Activated CD8-positive, alpha-beta memory T cell treated with anti-CD3 and anti-CD28 coated beads, Interleukin-2, amount 50 U/mL, for 24 hours (primary cell): ENCODE measurements around the gene UNC13D.
"Not testable (repeated sequence)": the region's sequence is repeated elsewhere in the genome, so short reads cannot be mapped to it uniquely, and the experiment has no call there.

Experiments
- DNase-seq: peaks from one replicate; pipeline ENCODE4 v3.0.0-alpha.2; 2020; ENCODE audit errors: extremely low read depth

Gene UNC13D

GRCh38 chr17:75820094-75821080 lies 23.8 kb downstream of the UNC13D start:
- no peak for DNase-seq

GRCh38 chr17:75819678-75820077 lies 24.5 kb downstream of the UNC13D start:
- DNase-seq: no peak

- DNase-seq: no peak
Observed at GRCh38 chr17:75819116-75819515, 25.1 kb downstream of the UNC13D start.

DNA sequence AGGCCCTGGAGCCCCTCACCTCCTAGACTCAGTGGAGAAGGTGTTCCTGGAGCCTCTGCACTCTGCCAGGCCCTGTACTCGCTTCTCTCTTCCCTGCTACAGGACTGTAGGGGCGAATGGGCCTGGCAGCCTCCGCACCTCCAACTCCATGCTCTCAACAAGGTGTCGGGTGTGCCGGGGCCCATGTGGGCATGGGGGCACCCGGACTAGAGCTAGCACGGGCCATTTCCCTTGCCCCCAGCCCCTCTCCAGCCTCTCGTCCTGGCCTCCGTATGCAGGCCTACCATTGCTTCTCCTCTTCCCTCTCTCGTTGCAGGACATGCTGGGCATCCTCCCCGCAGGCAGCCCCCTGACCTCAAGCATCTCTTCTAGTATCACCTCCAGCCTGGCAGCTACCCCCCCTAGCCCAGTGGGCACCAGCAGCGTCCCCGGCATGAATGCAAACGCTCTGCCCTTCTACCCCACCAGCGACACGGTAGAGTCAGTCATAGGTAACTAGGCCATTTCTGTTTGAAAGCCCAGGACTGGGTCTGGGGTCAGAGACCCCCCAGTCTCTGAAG lies 25.8 kb downstream of the UNC13D start:
- DNase-seq: no peak

DNA sequence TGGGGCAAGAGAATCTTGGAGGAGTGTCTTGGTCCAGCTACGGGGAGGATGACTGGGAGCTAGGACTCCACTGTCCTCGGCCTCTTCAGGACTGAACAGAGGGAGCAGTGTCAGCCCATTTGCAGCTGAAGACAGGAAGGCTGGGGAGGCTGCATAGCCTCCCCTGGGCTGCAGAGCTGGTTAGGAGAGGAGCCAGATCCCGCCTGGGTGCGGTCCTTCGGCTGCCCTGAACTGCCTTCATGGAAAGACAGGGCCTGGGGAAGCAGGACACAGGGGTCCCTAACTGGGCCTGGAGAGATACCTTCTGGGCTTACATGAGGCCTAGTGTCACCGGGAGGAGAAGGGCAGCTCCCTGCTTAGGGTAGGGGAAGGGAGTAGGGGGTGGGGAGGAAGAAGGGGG lies 26.6 kb downstream of the UNC13D start:
- no peak for DNase-seq

DNA sequence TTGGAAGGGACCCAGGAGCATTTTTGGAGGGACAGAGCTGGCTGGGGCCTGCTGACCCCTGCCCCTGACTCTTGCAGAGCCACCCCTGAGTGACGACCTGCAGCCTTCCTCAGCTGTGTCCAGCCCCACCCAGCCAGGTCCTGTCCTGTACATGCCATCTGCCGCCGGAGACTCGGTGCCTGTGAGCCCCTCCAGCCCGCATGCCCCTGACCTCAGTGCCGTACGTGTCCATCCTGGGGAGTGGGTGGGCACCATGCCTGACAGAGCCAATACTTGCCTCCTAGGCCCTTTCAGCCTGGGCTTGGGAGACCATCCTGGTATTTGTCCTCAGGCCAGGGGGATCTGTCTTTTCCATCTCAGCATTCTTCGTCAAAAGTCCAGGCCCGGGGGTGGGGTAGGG lies 27.5 kb downstream of the UNC13D start:
- no peak for DNase-seq

- DNase-seq: no peak
Observed at GRCh38 chr17:75815399-75815798, 28.8 kb downstream of the UNC13D start.

DNA sequence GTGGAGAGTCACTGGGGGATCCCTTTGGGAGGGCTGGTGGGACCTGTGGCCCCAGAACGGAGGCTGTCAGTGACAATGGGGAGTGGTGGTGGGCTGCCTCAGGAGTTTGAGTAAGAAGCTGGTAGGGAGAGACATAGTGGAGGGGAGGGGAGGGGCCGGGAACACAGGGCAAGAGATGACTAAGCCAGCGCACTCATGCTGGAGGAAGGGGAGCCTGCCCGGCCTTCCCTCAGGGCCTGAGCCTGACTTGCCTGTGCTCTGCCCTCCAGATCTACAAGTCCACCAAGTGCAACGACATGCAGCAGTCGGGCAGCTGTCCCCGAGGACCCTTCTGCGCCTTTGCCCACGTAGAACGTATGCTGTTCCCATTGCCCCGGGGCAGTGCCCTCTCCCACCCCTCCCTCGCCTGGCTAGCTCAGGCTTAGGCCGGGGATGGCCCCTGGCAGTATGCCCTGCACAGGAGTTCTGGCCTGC lies 29.3 kb downstream of the UNC13D start:
- no peak for DNase-seq

GRCh38 chr17:75814021-75814395 lies 30.2 kb downstream of the UNC13D start:
- DNase-seq: no peak

- DNase-seq: no peak
Observed at GRCh38 chr17:75813081-75814020, 30.9 kb downstream of the UNC13D start.

GRCh38 chr17:75812096-75813013 lies 31.8 kb downstream of the UNC13D start:
- no peak for DNase-seq

DNA sequence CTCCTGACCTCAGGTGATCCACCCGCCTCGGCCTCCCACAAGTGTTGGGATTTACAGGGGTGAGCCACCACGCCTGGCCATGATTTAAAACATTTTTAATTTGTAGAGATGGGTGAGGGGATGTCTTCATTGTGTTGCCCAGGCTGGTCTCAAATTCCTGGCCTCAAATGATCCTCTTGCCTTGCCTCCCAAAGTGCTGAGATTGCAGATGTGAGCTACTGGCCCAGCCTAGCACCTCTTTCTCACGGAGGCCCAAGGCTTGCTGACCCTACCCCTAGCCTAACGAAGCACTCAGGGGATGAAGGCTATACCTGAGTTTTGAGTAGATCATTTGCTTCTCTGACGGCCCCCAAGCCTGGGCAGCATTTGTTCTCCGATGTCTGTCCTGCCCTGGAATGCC lies 33.0 kb downstream of the UNC13D start:
- no peak for DNase-seq

- not testable (repeated sequence) for DNase-seq
Observed at GRCh38 chr17:75810756-75811155, 33.4 kb downstream of the UNC13D start.

- no peak for DNase-seq
Observed at GRCh38 chr17:75810216-75810615, 34.0 kb downstream of the UNC13D start.

GRCh38 chr17:75809631-75810111 lies 34.5 kb downstream of the UNC13D start:
- DNase-seq: no peak

GRCh38 chr17:75808905-75809621 lies 35.1 kb downstream of the UNC13D start:
- DNase-seq: no peak

GRCh38 chr17:75808549-75808904 lies 35.7 kb downstream of the UNC13D start:
- no peak for DNase-seq

GRCh38 chr17:75807861-75808260 lies 36.3 kb downstream of the UNC13D start:
- no peak for DNase-seq

GRCh38 chr17:75806822-75807500 lies 37.2 kb downstream of the UNC13D start:
- no peak for DNase-seq

DNA sequence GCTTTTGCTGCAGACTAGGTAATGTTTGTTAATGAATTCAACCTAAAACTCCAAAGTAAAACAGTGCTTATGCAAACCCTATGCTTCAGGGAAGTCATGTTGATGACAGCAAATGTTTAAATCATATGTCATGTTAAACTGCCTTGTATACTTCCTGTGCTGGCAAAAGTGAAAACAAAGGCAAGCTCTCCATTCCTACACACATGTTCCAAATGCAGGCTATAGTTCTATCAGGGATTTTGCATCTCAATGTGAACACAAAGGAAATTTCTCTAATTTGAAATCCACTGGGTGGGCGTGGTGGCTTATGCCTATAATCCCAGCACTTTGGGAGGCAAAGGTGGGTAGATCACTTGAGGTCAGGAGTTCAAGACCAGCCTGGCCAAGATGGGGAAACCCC lies 40.3 kb downstream of the UNC13D start:
- DNase-seq: no peak
